Activated CD4-positive, alpha-beta T cell treated with anti-CD3 and anti-CD28 coated beads for 24 hours (primary cell): Measurements from ENCODE around the gene GPR153.
"Not testable (repeated sequence)": the region's sequence is repeated elsewhere in the genome, so short reads cannot be mapped to it uniquely, and the experiment has no call there.

Source experiments
- DNase-seq, 2 donors: peaks; one replicate each; pipeline ENCODE4 v3.0.0-alpha.2; 2020; ENCODE audit warnings: low read depth in 2 of 2

The GPR153 gene

DNA sequence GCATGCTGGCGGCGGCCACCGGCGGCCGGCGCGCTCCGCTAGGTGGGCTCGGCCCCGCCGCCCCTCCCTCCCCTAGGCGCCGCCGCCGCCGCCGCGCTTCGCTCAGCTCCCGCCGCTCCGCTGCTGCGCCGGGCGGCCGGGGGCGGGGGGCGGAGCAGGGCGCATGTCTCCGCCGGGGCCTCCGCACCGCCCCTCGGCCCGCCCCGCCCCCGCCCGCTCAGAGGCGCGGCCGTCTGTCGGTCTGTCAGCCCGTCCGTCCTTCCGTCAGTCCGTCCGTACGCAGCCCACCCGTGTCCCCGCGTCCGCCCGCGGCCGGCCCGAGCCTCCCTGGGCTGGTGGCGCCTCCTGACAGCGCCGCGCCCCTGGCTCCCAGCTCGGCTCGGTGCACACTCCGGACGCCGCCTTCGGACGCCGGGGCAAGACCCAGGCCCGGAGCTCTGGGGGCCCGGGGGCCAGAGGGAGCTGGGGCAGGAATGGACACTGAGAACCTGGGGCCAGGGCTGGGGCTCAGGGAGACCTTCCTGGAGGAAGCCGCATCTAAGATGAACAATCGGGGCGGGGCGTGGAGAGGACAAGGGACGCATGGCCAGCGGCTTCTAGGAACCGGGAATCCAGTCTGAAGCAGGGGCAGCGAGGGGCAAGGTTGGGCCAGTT lies at the start of gene GPR153:
Gene GPR153, minus strand, starts transcription at position 138 of the 654 bp plus-strand sequence. CDS start 6,193 bp downstream, outside the sequence.
- DNase-seq: peak; percentile 24 to 45

DNA sequence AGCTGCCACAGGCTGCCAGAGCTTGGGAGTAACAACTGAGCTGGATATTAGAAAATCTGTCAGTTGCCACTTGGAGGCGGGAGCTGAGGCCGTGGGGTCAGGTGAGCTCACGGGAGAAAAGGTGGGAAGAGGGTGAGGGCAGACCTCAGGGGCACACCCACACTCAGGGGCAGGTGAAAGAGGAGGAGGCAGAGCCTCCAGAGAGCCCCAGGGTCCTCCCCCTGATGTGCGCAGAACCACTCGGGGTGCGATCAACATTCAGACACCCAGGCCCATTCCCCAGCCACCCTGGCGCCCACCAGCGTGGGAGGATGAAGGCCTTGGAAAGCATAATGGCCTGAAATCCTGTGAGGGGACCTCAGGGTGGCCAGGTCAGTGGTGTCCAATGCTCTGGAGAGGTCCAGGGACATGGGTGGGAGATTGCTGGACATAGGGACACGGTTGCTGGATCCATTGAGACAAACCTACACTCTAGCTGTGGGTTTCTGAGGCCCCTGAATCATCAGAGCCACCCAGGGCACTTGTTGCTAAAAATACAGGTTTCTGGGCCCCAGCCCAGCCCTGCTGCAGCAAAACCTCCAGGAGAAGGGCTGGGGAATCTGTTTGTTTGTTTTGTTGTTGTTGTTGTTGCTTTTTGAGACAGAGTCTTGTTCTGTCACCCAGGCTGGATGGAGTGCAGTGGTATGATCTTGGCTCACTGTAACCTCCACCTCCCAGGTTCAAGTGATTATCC lies 49.4 kb upstream of the GPR153 start:
- DNase-seq: no peak

DNA sequence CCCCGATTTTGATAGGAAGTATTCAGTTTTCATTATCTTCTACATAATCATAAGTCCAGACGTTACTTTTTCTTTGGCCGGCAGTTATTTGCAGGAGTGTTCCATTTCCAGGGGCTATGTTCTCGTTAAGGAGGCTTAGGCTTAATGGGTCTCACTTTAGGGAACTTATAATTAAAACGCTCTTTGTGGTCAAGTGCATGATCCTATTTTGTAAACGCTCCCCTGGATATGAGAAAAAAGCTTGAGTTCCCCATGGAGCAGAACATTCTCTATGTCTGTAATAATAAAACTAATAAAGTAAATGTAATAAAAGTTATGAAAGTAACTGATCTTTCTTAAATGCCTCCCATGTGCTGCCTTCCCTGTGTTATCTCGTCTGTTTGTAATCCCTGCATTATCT lies 48.7 kb upstream of the GPR153 start:
- DNase-seq: no peak

DNA sequence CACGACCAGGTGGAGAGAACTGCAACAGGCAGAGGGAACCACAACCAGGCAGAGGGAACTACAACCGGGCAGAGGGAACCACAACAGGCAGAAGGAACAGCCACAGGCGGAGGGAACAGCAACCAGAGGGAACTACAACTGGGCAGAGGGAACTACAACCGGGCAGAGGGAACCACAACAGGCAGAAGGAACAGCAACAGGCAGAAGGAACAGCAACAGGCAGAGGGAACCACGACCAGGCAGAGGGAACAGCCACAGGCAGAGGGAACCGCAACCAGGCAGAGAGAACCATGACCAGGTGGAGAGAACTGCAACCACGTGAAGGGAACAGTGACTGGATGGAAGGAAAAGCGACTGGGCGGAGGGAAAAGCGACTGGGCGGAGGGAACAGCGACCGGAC lies 47.6 kb upstream of the GPR153 start:
- DNase-seq: no peak

DNA sequence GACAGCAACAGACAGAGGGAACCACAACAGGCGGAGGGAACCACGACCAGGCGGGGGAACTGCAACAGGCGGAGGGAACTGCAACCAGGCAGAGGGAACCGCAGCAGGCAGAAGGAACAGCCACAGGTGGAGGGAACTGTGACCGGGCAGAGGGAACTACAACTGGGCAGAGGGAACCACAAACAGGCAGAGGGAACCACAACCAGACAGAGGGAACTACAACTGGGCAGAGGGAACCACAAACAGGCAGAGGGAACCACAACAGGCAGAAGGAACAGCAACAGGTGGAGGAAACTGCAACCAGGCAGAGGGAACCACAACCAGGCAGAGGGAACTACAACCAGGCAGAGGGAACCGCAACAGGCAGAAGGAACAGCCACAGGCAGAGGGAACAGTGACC lies 46.8 kb upstream of the GPR153 start:
- DNase-seq: not testable (repeated sequence)

DNA sequence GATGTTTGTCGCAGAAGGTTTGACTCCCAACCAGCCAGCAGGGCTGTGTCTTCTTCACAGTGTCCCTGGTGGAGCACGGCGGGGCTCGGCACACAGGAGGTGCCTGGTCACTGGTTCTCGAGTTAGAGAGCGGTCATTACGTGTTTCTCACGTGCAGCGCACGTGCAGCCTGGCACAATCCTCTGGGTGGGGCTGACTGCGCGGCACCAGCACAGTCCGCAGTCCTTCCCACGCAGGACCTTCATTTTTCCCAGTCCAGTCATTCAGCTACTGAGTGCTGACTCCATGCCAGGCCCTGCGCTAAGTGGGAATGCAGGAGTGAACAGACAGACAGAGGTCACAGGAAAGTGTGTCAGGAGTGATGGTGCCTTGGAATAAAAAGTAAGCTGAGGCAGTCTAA lies 46.2 kb upstream of the GPR153 start:
- no peak for DNase-seq

DNA sequence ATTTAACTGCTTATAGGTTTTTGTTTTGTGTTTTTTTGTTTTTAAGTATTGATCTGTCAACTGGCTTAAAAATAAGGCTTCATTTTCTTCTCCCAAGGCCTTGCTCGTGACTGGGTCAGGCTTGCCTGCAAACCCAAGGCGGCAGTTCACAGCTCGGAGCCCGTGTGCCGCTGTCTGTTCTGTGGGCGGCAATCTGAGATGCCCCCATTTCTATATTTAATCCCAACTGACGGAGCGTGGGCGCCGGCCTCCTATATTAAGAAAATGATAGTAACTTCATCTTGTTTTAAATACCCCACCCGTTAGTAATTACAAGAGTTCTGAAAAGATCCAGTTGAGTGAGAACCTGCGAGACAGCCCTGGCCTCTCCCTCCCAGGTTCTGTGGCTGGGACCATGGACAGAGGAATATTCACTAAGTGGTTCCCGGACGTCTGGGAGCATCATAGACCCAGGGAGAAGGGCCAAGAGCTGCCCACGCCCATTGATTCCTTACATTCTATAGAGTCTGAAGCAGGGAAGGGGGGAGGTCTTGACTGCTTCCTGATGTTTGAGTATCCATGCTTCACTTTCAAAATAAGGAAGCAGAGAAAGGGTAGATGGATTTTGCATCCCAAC lies 42.6 kb upstream of the GPR153 start:
- no peak for DNase-seq

DNA sequence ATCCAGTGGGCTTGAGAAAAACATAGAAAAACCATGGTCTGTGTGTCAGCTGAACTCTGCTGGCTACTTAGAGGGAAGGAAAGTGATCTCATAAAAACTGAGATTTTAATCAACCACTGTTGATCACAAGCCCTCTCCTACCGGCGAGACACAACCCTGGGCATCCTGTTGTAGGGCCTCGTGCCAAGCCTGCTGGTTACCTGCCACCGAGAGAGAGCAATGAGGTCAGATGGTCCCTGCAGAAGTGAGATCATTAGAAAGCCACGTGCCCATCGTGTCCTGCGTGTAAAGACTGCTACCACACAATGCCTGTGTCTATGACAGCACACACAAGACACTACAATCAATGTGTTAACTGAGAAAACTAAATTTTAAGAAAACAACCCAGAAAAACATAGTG lies 41.7 kb upstream of the GPR153 start:
- no peak for DNase-seq

DNA sequence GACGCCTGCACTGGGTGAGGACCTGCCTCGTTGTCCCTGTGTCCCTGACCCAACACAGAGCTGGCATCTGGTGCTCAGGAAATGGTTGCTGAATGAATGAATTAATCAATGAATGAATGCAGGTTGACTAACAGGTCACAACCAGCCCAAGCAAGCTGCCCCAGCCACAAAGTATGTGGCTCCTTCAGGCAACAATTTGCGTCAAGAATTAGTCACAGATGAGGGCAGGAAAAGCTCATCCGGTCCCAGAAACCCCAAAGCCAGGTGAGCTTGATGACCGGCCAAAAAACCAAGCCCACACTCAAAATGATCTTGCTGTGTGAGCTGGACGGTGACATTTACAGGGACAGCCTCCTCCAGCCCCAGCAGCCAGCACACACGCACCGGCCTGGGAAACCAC lies 40.6 kb upstream of the GPR153 start:
- DNase-seq: no peak

DNA sequence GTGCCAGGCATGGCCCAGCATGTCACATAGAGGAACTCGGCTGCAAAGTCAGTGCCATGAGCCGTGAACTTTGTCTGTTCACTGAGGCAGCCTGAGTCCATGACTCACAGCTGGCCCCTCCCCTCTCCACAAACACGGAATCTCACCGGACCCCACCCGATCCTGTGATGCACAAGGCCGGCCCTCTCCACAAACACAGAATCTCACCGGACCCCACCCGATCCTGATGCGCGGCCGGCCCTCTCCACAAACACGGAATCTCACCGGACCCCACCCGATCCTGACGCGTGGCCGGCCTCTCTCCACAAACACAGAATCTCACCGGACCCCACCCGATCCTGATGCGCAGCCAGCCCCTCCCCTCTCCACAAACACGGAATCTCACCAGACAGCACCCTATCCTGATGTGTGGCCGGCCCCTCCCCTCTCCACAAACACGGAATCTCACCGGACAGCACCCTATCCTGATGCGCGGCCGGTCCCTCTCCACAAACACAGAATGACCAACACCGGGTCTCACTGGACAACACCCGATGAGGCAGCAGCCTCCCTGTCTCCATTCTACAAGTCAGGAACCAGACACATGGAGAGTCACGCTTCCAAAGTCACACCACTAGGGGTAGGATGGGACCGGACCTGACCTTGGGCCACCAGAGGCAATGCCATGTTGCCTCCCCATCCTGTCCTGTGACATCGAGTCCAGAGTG lies 39.6 kb upstream of the GPR153 start:
- no peak for DNase-seq

DNA sequence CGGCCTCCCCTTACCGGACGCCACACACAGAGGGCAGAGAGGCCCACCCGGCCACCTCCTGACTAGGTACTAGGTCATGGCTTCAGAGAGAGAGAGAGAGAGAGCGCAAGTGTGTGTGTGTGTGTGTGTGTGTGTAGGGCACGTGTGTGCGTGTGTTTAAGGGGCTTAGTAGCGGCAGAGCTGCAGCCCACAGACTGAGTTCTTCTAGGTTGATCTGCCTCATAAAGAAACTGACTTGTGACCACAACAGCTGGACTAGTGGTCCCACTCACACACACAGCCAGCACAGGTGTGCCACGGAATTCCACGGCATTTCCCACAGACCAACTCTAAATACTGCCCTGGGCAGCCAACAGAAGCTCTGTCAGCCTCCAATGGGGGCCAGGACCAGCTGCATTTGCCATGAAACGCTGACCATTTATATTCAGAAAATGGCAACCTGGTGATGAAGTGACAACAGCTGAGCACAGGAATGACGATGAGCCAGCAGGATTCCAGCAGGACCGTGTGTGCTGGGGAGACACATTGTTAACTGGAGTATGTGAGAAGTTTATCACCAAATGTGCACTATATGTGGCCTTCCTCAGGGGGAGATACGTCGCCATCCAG lies 38.8 kb upstream of the GPR153 start:
- no peak for DNase-seq

DNA sequence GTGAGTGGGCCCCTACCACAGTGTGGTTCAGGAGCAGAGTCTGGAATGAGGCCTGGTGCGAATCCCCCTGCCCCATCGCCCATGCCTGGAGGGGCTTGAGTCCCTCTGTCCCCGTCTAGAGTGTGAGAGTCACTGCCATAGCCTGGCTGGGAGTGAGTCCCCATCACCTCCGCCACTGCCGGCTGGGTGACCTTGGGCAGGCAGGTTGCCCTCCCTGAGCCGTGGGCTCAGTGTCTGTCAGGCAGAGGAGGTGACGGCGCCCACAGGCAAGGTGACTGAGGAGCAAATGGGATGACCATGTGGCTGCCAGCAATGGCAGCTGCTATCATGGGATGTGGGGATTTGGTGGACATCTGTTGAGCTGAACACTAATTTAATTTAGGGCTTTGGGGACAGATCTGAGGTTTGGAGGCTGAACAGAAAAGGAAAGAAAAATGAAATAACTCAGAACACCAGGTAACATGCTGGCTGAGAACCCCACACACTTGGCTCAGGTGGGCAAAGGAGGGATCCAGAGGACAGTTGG lies 38.1 kb upstream of the GPR153 start:
- DNase-seq: no peak

DNA sequence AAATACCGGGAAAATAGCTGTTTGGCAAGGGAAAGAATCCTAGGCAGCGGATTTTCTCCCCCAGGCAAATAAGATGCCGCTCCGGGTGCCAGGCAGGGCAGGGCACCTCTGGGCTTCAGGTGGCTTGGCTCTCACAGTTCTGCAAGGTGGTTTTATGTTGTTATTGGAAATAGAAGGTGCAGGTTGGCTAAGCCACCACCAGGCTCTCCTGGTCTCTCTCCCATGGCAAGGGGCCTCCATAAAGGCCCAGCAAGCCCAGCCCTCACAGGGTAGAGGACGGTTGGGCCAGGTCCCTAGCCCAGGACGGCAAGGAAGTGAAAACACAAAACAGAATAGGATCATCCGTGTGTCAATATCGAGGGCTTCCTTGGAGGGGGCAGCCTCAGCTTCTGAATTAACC lies 37.6 kb upstream of the GPR153 start:
- no peak for DNase-seq

DNA sequence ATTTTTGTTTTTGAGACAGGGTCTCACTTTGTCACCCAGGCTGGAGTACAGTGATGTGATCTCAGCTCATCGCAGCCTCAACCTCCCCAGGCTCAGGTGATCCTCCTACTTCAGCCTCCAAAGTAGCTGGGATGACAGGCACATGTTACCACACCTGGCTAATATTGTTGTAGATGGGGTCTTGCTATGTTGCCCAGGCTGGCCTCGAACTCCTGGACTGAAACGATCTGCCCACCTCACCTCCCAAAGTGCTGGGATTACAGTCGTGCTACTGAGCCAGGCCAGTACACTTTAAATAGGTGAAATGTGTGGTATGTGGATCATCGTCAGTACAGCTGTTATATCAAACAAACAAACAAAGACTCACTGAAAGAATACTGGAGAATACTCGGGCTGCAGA lies 35.0 kb upstream of the GPR153 start:
- DNase-seq: no peak

DNA sequence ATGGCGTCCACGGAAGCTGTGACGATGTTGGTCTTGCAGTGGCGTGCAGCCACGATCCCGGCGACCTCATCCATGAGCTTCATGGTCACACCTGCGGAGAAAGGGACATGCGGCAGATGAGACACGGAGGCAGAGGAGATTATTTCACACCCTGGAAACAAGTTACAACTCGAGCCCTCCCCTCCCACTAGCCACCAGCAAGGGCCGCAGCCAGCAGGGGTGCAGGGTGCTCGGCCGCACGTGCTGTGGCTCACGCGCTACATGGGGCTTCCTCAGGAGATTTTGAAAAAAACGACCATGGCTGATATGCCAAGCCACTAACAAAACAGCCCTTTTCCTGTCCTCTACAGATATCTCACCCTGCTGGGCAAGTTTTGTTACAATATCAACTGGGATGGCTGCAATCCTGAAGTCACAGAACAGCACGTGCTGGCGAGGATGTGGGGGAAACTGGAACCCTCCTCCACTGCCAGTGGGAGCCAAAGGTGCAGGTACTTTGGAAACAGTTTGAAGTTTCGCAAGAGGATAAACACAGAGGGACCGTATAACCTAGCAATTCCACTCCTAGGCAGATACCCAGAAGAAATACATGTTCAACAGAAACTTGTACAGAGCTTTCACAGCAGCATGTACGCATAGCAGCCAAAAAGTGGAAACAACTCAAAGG lies 34.1 kb upstream of the GPR153 start:
- DNase-seq: no peak

DNA sequence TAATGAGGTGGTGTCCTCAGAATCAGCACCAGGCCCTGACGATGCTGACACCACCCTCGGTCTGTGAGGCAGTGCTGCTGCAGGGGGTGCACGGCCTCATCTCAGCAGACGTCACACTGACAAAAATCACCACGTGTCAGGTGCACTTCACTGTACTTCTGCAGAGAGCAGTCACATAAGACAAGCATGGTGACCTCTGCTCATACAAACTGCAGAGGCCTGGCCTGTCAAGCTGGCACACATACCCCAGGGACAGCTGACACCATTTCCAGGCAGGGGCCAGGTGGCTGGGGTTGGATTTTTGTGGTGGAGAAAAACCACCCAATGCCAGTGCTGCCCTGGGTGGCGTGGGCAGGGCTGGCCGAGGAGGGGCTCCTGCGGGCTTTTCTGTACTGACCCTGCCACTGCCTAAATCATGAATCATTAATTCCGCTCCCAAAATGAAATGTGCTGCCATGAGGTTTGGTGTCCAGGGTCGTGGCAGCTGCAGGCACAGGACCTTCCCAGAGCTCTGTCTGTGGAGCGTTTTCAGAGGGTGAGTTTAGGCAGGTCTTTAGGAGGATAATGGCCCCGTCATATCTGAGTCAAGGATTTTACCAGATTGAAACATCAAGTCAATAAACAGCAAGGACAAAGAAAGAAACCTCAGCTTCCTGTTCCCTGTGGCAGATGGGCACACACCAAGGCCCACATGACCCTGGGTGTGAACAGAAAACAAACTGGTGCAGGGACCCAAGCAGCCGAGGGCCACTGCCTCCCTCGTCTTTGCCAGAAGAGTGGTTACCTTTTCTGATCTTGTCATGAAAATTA lies 33.4 kb upstream of the GPR153 start:
- no peak for DNase-seq

DNA sequence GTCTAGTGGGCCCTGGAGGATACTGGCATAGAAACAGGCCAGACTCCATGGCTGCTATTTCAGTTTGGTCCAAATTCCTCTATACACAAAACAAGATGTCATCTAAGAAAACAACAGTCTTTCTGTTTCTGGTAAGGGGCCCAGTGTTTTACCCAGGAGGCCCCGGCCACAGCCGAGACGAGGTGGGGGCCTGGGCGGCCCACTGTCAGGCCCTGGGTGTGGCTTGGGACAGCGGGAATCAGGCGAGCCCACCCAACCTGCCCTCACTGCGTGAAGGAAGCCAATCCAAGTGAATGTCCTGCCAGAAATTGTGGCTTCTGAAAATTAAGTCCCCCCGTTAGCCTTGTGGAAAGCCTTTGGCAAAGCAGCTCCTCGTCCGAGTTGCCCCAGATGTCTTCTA lies 31.2 kb upstream of the GPR153 start:
- no peak for DNase-seq

DNA sequence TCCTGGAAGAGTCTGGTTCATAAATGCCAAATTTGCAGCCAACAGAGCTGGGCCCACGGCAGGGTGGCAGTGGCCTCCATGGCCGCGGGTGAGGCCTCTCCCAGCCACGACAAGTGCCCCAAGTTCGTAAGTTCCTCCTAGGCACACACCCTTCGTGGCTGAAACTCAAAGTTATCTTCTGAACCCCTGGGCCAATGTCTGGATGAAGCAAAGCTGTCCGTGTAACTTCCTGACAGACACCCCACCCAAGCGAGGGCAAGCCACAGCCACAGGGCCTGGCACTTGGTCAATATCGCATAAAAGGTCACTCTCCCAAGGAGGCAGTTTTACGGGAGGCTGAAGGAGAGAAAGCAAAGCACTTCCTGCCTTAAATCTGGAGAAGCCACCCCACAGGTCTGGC lies 27.8 kb upstream of the GPR153 start:
- no peak for DNase-seq

DNA sequence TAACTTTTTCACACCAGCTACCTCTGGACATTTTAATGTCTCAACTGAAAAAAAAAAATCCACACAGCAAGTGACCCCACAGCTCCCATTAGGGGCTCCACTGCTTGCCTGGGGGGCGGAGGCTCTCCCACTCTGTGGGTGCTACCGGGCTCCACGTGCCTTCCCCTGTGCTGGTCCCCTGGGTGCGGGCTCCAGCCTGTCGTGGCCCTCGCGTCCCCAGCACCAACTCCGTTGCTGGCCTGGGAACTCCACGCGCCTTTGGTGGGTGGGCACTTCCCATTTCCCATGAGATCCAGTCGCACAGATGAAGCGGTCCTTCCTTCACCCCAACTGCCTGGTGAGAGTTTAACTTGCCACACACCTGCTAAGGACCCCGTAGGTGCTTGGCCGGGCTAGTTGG lies 27.1 kb upstream of the GPR153 start:
- no peak for DNase-seq

DNA sequence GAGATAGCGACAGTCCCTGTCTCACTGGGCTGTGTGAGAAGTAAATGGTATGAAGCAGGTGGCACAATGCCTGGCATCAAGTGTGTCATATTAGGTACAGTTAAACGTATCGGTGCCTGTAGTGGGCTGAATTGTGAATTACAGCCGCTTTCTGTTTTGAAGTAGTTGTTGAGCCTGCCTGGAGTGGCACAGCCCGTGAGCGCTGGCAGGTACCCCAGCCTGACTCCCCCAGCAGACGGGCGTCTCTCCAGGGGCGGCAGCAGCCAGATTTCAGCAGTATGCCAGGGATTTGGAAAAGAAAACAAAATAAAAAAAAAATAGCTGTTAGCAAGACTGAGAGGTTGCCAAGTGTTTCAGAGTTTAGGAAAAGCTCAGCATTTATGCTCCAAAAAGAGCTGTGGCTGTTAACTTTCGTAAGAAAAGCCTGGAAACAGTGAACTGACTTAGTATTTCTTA lies 26.6 kb upstream of the GPR153 start:
- DNase-seq: no peak
